ENCODE measurements around the gene UTS2R.
"Not testable (repeated sequence)": the region's sequence is repeated elsewhere in the genome, so short reads cannot be mapped to it uniquely, and the experiment has no call there.

UTS2R gene

GRCh38 chr17:82377924-82378740 lies 6.6 kb downstream of the UTS2R start:
- no peaks in the 10 kb centered on the region for H3K4me1 ChIP-seq (ENCODE audit: control insufficient read depth in 1 of 2, insufficient read depth in 2 of 2, low read length in 2 of 2)
- H3K18ac ChIP-seq (ENCODE audit: low read length) = no peak overlapping the region
- H4K8ac ChIP-seq (ENCODE audit: low read depth, low read length) = no peak overlapping the region
- H3K27me3 ChIP-seq (ENCODE audit: insufficient read depth, low read length) = no peaks in the 10 kb centered on the region
- no peak overlapping the region for H3K4ac ChIP-seq (ENCODE audit: low read depth, low read length)
- no CpG with 5 or more reads among the region's 31 CpGs for WGBS (ENCODE audit: extremely low coverage, insufficient coverage, insufficient read length)
- H3K27ac ChIP-seq (ENCODE audit: low read depth, low read length) = no peak overlapping the region
- H3K9ac ChIP-seq (ENCODE audit: low read length) = no peak overlapping the region
- H2BK5ac ChIP-seq (ENCODE audit: low read depth, low read length, poor library complexity) = no peak overlapping the region
- no peak overlapping the region for H3K14ac ChIP-seq (ENCODE audit: low read length)
- no peak for DNase-seq
- no peak overlapping the region for H4K91ac ChIP-seq (ENCODE audit: low read depth, low read length)
- no peaks in the 10 kb centered on the region for H3K79me1 ChIP-seq (ENCODE audit: low read length)
- H2AFZ ChIP-seq (ENCODE audit: insufficient read depth, low read length, poor library complexity) = no peak overlapping the region
- H3K4me2 ChIP-seq (ENCODE audit: low read length) = no peak overlapping the region
- H2BK120ac ChIP-seq (ENCODE audit: insufficient read depth, low read length, poor library complexity) = no peak overlapping the region
- no peak overlapping the region for H2BK12ac ChIP-seq (ENCODE audit: low read length)
- no peak overlapping the region for H3K23ac ChIP-seq (ENCODE audit: low read length)
- H3K4me3 ChIP-seq (ENCODE audit: low read depth, low read length) = no peak overlapping the region
- H3K36me3 ChIP-seq (ENCODE audit: control insufficient read depth in 1 of 2, insufficient read depth in 2 of 2, low read length in 2 of 2) = no peaks in the 10 kb centered on the region
- peaks cover 18% of the 10 kb centered on the region for H3K9me3 ChIP-seq (ENCODE audit: insufficient read depth, low read depth, low read length)
- H3K79me2 ChIP-seq (ENCODE audit: control insufficient read depth, insufficient read depth, low read length, poor library complexity) = no peaks in the 10 kb centered on the region
- no peak overlapping the region for H2AK5ac ChIP-seq (ENCODE audit: low read length)
- H4K12ac ChIP-seq (ENCODE audit: low read depth, low read length) = no peak overlapping the region

- WGBS (ENCODE audit: extremely low coverage, insufficient coverage, insufficient read length) = no CpG with 5 or more reads among the region's 10 CpGs
- H3K27ac ChIP-seq (ENCODE audit: low read depth, low read length) = no peak overlapping the region
- H3K4ac ChIP-seq (ENCODE audit: low read depth, low read length) = no peak overlapping the region
Observed at GRCh38 chr17:82378741-82379021, 7.1 kb downstream of the UTS2R start.

GRCh38 chr17:82380860-82381702 lies 9.5 kb downstream of the UTS2R start:
- H3K14ac ChIP-seq (ENCODE audit: low read length) = no peak overlapping the region
- H3K4me2 ChIP-seq (ENCODE audit: low read length) = no peak overlapping the region
- H3K79me2 ChIP-seq (ENCODE audit: control insufficient read depth, insufficient read depth, low read length, poor library complexity) = no peaks in the 10 kb centered on the region
- H2BK12ac ChIP-seq (ENCODE audit: low read length) = no peak overlapping the region
- no CpG with 5 or more reads among the region's 23 CpGs for WGBS (ENCODE audit: extremely low coverage, insufficient coverage, insufficient read length)
- H3K27ac ChIP-seq (ENCODE audit: low read depth, low read length) = no peak overlapping the region
- H3K4me1 ChIP-seq (ENCODE audit: control insufficient read depth in 1 of 2, insufficient read depth in 2 of 2, low read length in 2 of 2) = no peaks in the 10 kb centered on the region
- H4K12ac ChIP-seq (ENCODE audit: low read depth, low read length) = no peak overlapping the region
- no peaks in the 10 kb centered on the region for H3K79me1 ChIP-seq (ENCODE audit: low read length)
- H3K4ac ChIP-seq (ENCODE audit: low read depth, low read length) = no peak overlapping the region
- H2BK120ac ChIP-seq (ENCODE audit: insufficient read depth, low read length, poor library complexity) = no peak overlapping the region
- H3K9ac ChIP-seq (ENCODE audit: low read length) = no peak overlapping the region
- no peak for DNase-seq
- no peak overlapping the region for H3K23ac ChIP-seq (ENCODE audit: low read length)
- H2AK5ac ChIP-seq (ENCODE audit: low read length) = no peak overlapping the region
- H3K9me3 ChIP-seq (ENCODE audit: insufficient read depth, low read depth, low read length) = peaks cover 11% of the 10 kb centered on the region
- no peak overlapping the region for H2AFZ ChIP-seq (ENCODE audit: insufficient read depth, low read length, poor library complexity)
- no peak overlapping the region for H2BK5ac ChIP-seq (ENCODE audit: low read depth, low read length, poor library complexity)
- no peak overlapping the region for H3K4me3 ChIP-seq (ENCODE audit: low read depth, low read length)
- no peak overlapping the region for H3K18ac ChIP-seq (ENCODE audit: low read length)
- no peaks in the 10 kb centered on the region for H3K27me3 ChIP-seq (ENCODE audit: insufficient read depth, low read length)
- no peaks in the 10 kb centered on the region for H3K36me3 ChIP-seq (ENCODE audit: control insufficient read depth in 1 of 2, insufficient read depth in 2 of 2, low read length in 2 of 2)
- H4K8ac ChIP-seq (ENCODE audit: low read depth, low read length) = no peak overlapping the region
- no peak overlapping the region for H4K91ac ChIP-seq (ENCODE audit: low read depth, low read length)

More at GRCh38 chr17:82378741-82379021, 7.1 kb downstream of the UTS2R start:
- H3K4me2 ChIP-seq (ENCODE audit: low read length) = no peak overlapping the region
- no peak overlapping the region for H3K14ac ChIP-seq (ENCODE audit: low read length)
- H2AFZ ChIP-seq (ENCODE audit: insufficient read depth, low read length, poor library complexity) = no peak overlapping the region
- no peaks in the 10 kb centered on the region for H3K79me1 ChIP-seq (ENCODE audit: low read length)
- H2BK120ac ChIP-seq (ENCODE audit: insufficient read depth, low read length, poor library complexity) = no peak overlapping the region
- H3K9ac ChIP-seq (ENCODE audit: low read length) = no peak overlapping the region
- no peaks in the 10 kb centered on the region for H3K4me1 ChIP-seq (ENCODE audit: control insufficient read depth in 1 of 2, insufficient read depth in 2 of 2, low read length in 2 of 2)
- no peak for DNase-seq
- no peak overlapping the region for H3K4me3 ChIP-seq (ENCODE audit: low read depth, low read length)
- no peak overlapping the region for H3K23ac ChIP-seq (ENCODE audit: low read length)
- no peak overlapping the region for H2BK5ac ChIP-seq (ENCODE audit: low read depth, low read length, poor library complexity)
- H3K9me3 ChIP-seq (ENCODE audit: insufficient read depth, low read depth, low read length) = peaks cover 18% of the 10 kb centered on the region
- no peak overlapping the region for H2AK5ac ChIP-seq (ENCODE audit: low read length)
- no peak overlapping the region for H4K91ac ChIP-seq (ENCODE audit: low read depth, low read length)
- H4K12ac ChIP-seq (ENCODE audit: low read depth, low read length) = no peak overlapping the region
- no peaks in the 10 kb centered on the region for H3K27me3 ChIP-seq (ENCODE audit: insufficient read depth, low read length)
- no peak overlapping the region for H2BK12ac ChIP-seq (ENCODE audit: low read length)
- no peaks in the 10 kb centered on the region for H3K36me3 ChIP-seq (ENCODE audit: control insufficient read depth in 1 of 2, insufficient read depth in 2 of 2, low read length in 2 of 2)
- no peaks in the 10 kb centered on the region for H3K79me2 ChIP-seq (ENCODE audit: control insufficient read depth, insufficient read depth, low read length, poor library complexity)
- H4K8ac ChIP-seq (ENCODE audit: low read depth, low read length) = no peak overlapping the region
- H3K18ac ChIP-seq (ENCODE audit: low read length) = no peak overlapping the region

- H3K27me3 ChIP-seq (ENCODE audit: insufficient read depth, low read length); H3K27ac ChIP-seq (ENCODE audit: low read depth, low read length); H3K79me1 ChIP-seq (ENCODE audit: low read length); H3K36me3 ChIP-seq (ENCODE audit: control insufficient read depth in 1 of 2, insufficient read depth in 2 of 2, low read length in 2 of 2); H3K4ac ChIP-seq (ENCODE audit: low read depth, low read length); H2BK5ac ChIP-seq (ENCODE audit: low read depth, low read length, poor library complexity); H2AFZ ChIP-seq (ENCODE audit: insufficient read depth, low read length, poor library complexity); H2BK12ac ChIP-seq (ENCODE audit: low read length); H3K14ac ChIP-seq (ENCODE audit: low read length); H3K4me3 ChIP-seq (ENCODE audit: low read depth, low read length); H3K79me2 ChIP-seq (ENCODE audit: control insufficient read depth, insufficient read depth, low read length, poor library complexity); H4K8ac ChIP-seq (ENCODE audit: low read depth, low read length); H3K4me1 ChIP-seq (ENCODE audit: control insufficient read depth in 1 of 2, insufficient read depth in 2 of 2, low read length in 2 of 2); H3K9ac ChIP-seq (ENCODE audit: low read length); H2BK120ac ChIP-seq (ENCODE audit: insufficient read depth, low read length, poor library complexity); H3K4me2 ChIP-seq (ENCODE audit: low read length); H2AK5ac ChIP-seq (ENCODE audit: low read length); H4K12ac ChIP-seq (ENCODE audit: low read depth, low read length); H3K23ac ChIP-seq (ENCODE audit: low read length); H3K18ac ChIP-seq (ENCODE audit: low read length); H3K9me3 ChIP-seq (ENCODE audit: insufficient read depth, low read depth, low read length); DNase-seq; H4K91ac ChIP-seq (ENCODE audit: low read depth, low read length): not testable (repeated sequence)
- WGBS (ENCODE audit: extremely low coverage, insufficient coverage, insufficient read length) = no CpG with 5 or more reads among the region's 10 CpGs
Observed at GRCh38 chr17:82381703-82382009, 10.1 kb downstream of the UTS2R start.
